ENCODE results near the gene DLG2.

The DLG2 gene

DNA sequence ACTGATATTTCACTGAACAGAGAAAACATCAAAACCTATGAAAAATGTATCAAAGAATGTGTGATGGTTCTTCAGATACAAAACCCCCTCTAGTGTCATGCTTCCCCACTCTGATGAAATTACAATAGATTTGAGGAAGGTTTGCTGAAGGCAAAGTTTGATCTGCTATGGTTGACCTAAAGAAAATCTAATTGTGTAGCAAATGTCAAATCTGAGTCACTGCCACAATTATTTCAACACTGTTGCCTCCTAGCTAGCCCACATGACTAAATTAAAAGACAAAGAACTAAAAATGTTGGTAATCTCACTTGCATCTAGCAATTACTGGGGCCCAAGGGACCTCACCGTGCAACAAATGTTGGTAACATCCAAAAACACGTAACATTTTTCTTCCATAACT lies 728.0 kb downstream of the DLG2 start:
- TF ChIP-seq, protein P1, sequence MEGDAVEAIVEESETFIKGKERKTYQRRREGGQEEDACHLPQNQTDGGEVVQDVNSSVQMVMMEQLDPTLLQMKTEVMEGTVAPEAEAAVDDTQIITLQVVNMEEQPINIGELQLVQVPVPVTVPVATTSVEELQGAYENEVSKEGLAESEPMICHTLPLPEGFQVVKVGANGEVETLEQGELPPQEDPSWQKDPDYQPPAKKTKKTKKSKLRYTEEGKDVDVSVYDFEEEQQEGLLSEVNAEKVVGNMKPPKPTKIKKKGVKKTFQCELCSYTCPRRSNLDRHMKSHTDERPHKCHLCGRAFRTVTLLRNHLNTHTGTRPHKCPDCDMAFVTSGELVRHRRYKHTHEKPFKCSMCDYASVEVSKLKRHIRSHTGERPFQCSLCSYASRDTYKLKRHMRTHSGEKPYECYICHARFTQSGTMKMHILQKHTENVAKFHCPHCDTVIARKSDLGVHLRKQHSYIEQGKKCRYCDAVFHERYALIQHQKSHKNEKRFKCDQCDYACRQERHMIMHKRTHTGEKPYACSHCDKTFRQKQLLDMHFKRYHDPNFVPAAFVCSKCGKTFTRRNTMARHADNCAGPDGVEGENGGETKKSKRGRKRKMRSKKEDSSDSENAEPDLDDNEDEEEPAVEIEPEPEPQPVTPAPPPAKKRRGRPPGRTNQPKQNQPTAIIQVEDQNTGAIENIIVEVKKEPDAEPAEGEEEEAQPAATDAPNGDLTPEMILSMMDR (IDR thresholded peaks at IDR 0.05; ENCODE audit: insufficient read depth, low read depth, low read length, missing control alignments), result no peak
- H3K4me3 ChIP-seq (ENCODE audit: low read length), result no peak overlapping the region
- DNase-seq (ENCODE audit: low read depth), result peak; percentile 28

DNA sequence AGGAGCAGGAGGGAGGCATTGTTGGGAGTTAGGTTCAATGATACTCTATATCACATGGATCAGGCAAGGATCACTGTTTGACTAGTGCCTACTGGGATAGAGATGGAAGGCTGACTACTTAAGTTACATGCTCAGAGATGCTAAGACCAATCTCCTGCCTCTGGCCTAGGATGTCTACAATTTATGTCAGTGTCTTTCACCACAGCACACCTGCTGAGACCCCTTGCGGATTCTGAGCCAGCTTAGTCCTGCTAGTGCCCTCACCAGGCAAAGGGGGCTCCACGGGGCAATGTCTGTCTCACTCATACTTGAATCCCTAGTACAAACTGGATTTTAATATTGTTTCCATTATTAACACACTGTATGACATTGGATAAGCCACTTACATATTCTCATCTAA lies 732.5 kb downstream of the DLG2 start:
- TF ChIP-seq, protein P1 (IDR thresholded peaks at IDR 0.05; ENCODE audit: insufficient read depth, low read depth, low read length, missing control alignments), result no peak
- H3K4me3 ChIP-seq (ENCODE audit: low read length), result no peak overlapping the region
- DNase-seq (ENCODE audit: low read depth), result no peak

DNA sequence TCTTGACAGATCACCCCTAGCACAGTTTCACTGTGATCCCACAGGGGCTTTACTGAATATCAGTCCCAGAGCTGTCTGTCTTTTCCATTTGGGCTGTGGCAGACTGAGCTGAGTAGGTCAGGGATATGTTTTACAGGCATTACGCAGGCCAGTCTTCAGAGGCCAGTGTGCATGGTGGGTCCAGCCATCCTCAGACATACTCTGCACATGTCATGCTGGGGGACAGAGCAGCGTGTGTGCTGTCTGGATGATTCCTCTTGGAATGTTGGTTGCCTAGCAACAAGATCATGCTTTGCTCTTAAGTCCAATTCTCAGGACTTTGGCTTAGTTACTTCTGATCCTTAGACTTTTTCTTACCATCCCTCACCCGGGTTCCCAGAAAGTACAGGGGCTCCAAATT lies 736.5 kb downstream of the DLG2 start:
- no peak overlapping the region for H3K4me3 ChIP-seq (ENCODE audit: low read length)
- TF ChIP-seq, protein P1 (IDR thresholded peaks at IDR 0.05; ENCODE audit: insufficient read depth, low read depth, low read length, missing control alignments), result no peak
- no peak for DNase-seq (ENCODE audit: low read depth)

- TF ChIP-seq, protein P1 (IDR thresholded peaks at IDR 0.05; ENCODE audit: insufficient read depth, low read depth, low read length, missing control alignments), result no peak
- no peak for DNase-seq (ENCODE audit: low read depth)
- no peak overlapping the region for H3K4me3 ChIP-seq (ENCODE audit: low read length)
Measured at GRCh38 chr11:84889556-84889955, 737.6 kb downstream of the DLG2 start.

DNA sequence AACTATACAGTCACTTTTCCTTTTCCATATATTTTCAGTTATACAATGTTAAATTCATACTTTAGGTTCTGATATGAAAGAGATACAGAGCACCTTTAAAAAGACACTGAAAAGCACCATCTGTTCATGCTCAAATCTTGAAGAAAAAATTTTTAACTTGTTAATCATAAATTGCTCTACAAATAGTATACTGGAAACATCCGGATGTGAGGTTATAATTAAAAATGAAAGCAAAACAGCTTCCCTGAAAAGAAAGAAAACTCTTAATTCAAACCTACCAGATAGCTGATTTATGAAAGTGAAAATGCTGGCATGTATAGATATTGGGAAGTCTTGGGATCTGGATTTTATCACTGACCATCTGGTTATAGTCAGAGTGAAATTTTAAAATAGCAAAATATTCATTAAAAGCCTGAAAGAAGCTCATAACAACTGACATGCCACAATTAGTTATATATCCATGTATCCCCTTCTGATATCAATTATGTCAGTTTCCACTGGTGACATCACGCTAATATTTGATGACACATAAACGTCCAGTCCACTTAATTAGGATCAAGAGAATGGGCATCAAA lies 740.0 kb downstream of the DLG2 start:
- TF ChIP-seq, protein P1 (IDR thresholded peaks at IDR 0.05; ENCODE audit: insufficient read depth, low read depth, low read length, missing control alignments), result no peak

DNA sequence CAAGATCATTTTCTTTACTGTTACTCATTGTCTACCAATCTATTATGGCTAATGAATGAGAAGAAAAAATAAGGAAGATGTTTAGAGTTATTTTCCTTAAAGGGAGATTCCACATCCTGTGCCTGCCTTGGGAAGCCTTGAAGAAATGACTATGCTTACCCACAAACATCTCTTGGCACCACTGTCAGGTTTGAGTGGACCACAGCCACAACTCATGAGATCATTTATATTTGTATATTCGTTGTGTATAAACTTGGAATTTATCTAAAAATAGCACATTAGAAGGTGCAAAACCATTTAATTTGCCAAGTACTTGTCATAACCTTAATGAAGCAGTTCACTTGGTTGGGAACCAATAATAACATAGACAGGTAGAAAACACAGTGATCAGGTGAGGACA lies 740.8 kb downstream of the DLG2 start:
- DNase-seq (ENCODE audit: low read depth), result no peak
- H3K4me3 ChIP-seq (ENCODE audit: low read length), result no peak overlapping the region
- TF ChIP-seq, protein P1 (IDR thresholded peaks at IDR 0.05; ENCODE audit: insufficient read depth, low read depth, low read length, missing control alignments), result no peak

More for the DNA sequence above, 740.0 kb downstream of the DLG2 start:
- H3K4me3 ChIP-seq (ENCODE audit: low read length), result no peak overlapping the region
- no peak for DNase-seq (ENCODE audit: low read depth)

DNA sequence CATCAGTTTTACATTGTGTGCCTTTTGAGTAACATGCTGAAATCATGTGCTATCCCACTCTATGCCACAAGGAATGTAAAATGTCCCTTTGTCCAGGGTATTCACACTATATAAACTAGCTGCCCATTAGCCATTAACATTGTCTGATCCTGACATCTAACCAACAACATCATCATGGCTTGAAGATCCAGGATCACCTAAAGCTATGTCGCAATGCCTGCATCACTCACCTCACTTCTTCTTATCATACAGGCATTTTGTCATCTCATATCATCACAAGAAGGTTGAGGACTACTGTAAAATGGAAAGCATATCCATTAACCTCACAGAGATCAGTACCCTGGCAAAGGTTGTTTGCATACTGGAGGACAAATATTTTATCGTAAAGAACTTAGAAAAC lies 742.3 kb downstream of the DLG2 start:
- DNase-seq (ENCODE audit: low read depth), result peak; percentile 28
- TF ChIP-seq, protein P1 (IDR thresholded peaks at IDR 0.05; ENCODE audit: insufficient read depth, low read depth, low read length, missing control alignments), result no peak
- no peak overlapping the region for H3K4me3 ChIP-seq (ENCODE audit: low read length)

Measured in epithelial cell of esophagus (primary cell).